Measurements from ENCODE around the gene ADGRG3. TPM values are rescaled to one million over a fixed set of nuclear protein-coding genes. Genes with fewer than 3 reads are reported as not detected.

Gene ADGRG3
- polyA plus RNA-seq, 1 donor (not counting 4 experiments of a cell fraction or from before 2014, with no cell fraction given), result not detected

DNA sequence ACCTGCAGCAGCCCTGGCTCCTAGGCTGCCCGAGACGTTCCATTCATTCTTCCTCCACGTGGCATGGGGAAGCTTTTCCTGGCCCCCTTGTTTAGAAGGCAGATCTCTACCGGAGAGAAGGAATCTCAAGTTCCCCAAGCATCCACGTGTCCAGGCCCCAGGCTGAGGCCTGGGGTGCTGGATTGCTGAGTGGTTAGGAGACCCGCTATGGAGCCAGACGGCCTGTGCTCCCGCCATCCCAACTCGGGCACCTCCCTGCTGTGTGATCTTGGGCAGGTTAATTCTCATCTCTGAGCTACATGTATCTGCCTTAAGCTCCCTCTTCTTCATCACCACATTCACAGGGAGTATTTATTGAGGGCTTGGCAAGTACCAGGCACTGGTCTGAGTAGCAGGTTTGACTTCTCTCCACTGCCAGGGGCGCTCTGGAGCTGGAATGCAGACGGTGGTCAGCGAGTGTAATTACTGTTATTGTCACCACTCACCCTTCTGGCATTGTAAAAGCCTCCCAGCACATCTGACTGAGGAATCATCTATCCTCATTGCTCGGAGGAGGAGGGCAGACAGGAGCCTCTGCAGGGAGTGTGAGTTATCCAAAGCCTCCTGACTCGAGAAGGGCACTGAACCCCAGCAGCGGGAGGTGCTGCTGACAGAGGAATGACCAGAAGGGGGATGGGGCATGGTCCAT lies 40.8 kb upstream of the ADGRG3 start:
- Histone ChIP-seq H2AFZ (ENCODE audit: control insufficient read depth, low read length) (no peak overlapping the region), H3K9ac (ENCODE audit: control insufficient read depth, extremely low read depth, insufficient read depth, low read length) (peak overlapping the region; percentile 49), H4K20me1 (ENCODE audit: control insufficient read depth, extremely low read depth, insufficient read depth, low read length) (peaks cover 7% of the 10 kb centered on the region), H3K9me1 (ENCODE audit: control insufficient read depth, extremely low read depth, insufficient read depth, low read length) (peaks cover 2% of the 10 kb centered on the region), H3K79me2 (ENCODE audit: control insufficient read depth, insufficient read depth, low read length) (peaks cover 40% of the 10 kb centered on the region), H3K4me3 (ENCODE audit: control insufficient read depth in 2 of 3, extremely low read depth in 1 of 3, insufficient read depth in 2 of 3, low read depth in 1 of 3, low read length in 3 of 3) (no peak overlapping the region), H3K27ac (ENCODE audit: control insufficient read depth, insufficient read depth, low read length) (peak overlapping the region; percentile 67), H3K4me1 (ENCODE audit: control insufficient read depth, extremely low read depth, insufficient read depth, low read length) (peaks cover 48% of the 10 kb centered on the region), H3K27me3 (ENCODE audit: control insufficient read depth, extremely low read depth, insufficient read depth, low read length) (no peaks in the 10 kb centered on the region), H3K4me2 (ENCODE audit: control insufficient read depth, extremely low read depth, insufficient read depth, low read depth, low read length) (no peak overlapping the region), H3K9me3 (ENCODE audit: control insufficient read depth, low read depth, low read length) (no peaks in the 10 kb centered on the region), H3K36me3 (ENCODE audit: control insufficient read depth in 2 of 2, extremely low read depth in 1 of 2, insufficient read depth in 2 of 2, low read length in 2 of 2) (peaks cover 4 to 8% of the 10 kb centered on the region in 2 experiments)
- no peak for FAIRE-seq
- TF ChIP-seq EZH2 (IDR thresholded peaks at IDR 0.05; ENCODE audit: low read length), result no peak
- TF ChIP-seq, protein P1, sequence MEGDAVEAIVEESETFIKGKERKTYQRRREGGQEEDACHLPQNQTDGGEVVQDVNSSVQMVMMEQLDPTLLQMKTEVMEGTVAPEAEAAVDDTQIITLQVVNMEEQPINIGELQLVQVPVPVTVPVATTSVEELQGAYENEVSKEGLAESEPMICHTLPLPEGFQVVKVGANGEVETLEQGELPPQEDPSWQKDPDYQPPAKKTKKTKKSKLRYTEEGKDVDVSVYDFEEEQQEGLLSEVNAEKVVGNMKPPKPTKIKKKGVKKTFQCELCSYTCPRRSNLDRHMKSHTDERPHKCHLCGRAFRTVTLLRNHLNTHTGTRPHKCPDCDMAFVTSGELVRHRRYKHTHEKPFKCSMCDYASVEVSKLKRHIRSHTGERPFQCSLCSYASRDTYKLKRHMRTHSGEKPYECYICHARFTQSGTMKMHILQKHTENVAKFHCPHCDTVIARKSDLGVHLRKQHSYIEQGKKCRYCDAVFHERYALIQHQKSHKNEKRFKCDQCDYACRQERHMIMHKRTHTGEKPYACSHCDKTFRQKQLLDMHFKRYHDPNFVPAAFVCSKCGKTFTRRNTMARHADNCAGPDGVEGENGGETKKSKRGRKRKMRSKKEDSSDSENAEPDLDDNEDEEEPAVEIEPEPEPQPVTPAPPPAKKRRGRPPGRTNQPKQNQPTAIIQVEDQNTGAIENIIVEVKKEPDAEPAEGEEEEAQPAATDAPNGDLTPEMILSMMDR (optimal IDR thresholded peaks at IDR 0.05 in 1 of 3, IDR thresholded peaks at IDR 0.05 in 1 of 3, conservative IDR thresholded peaks at IDR 0.05 in 1 of 3; ENCODE audit: extremely low read depth in 1 of 3, insufficient read depth in 2 of 3, low read length in 3 of 3), result peak in 2 of 3 experiments; percentile 11 to 19
- no peak for DNase-seq (ENCODE audit: low read depth, low spot score)
- dilution Hi-C loops (cut with MboI; ENCODE audit: extremely low pct_ligation_motif_present, low sequenced_read_pairs), result no loop called here

DNA sequence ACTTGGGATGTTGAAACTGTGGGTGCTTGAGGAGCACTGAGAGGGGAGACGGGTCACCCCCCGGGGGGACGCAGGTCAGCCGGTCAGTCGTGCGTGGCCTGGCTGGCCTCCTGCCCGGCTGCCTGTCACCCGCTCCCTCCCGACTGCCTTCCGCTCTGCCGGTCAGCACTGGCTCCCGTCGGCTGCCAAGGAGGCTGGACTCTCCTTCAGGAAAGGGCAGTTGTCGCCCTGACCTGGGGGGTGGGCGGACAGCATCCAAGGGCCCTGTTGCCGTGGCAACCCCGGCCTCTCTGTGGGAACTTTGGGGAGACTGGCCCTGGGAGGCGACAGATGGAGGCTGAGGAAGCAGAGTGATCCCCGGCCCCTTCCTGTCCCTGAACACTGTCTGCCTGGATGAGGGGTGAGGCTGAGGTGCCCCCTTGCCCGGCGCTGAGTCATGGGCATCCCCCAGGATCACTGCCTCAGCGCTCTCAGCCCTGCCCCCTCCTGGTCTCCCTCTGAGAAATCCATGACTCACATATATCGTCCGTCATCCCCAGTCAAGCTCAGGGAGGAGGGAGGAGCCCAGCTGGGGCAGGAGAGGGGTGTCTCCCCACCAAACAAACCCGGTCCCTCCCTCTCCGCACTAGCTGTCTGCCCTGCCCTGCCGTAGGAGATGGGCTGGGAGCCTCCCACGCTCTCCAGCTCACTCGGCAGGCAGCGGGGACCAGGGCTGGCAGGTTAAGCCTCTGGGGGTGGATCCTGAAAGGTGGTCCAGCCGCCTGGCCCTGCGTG lies 39.9 kb upstream of the ADGRG3 start, which contains the start of gene ADGRG1:
TSS of gene ADGRG1 (plus strand) at position 623 of the 774 bp plus-strand sequence. CDS start 21,658 bp downstream, outside the sequence.
- Histone ChIP-seq H4K20me1 (ENCODE audit: control insufficient read depth, extremely low read depth, insufficient read depth, low read length) (peaks cover 7% of the 10 kb centered on the region), H3K9me3 (ENCODE audit: control insufficient read depth, low read depth, low read length) (no peaks in the 10 kb centered on the region), H3K27ac (ENCODE audit: control insufficient read depth, insufficient read depth, low read length) (peak within 1 kb of the TSS; percentile 67), H3K4me3 (ENCODE audit: control insufficient read depth in 2 of 3, extremely low read depth in 1 of 3, insufficient read depth in 2 of 3, low read depth in 1 of 3, low read length in 3 of 3) (peak within 1 kb of the TSS in 2 of 3 experiments; percentile 5 to 54), H3K79me2 (ENCODE audit: control insufficient read depth, insufficient read depth, low read length) (peaks cover 34% of the 10 kb centered on the region), H2AFZ (ENCODE audit: control insufficient read depth, low read length) (no peak within 1 kb of the TSS), H3K36me3 (ENCODE audit: control insufficient read depth in 2 of 2, extremely low read depth in 1 of 2, insufficient read depth in 2 of 2, low read length in 2 of 2) (peaks cover 8% of the 10 kb centered on the region in 2 experiments), H3K9me1 (ENCODE audit: control insufficient read depth, extremely low read depth, insufficient read depth, low read length) (peaks cover 2% of the 10 kb centered on the region), H3K4me2 (ENCODE audit: control insufficient read depth, extremely low read depth, insufficient read depth, low read depth, low read length) (peak within 1 kb of the TSS; percentile 89), H3K4me1 (ENCODE audit: control insufficient read depth, extremely low read depth, insufficient read depth, low read length) (peaks cover 39% of the 10 kb centered on the region), H3K27me3 (ENCODE audit: control insufficient read depth, extremely low read depth, insufficient read depth, low read length) (no peaks in the 10 kb centered on the region), H3K9ac (ENCODE audit: control insufficient read depth, extremely low read depth, insufficient read depth, low read length) (peak within 1 kb of the TSS; percentile 67)
- dilution Hi-C loops (cut with MboI; ENCODE audit: extremely low pct_ligation_motif_present, low sequenced_read_pairs), result no loop called here
- TF ChIP-seq, protein P1 (optimal IDR thresholded peaks at IDR 0.05 in 1 of 3, IDR thresholded peaks at IDR 0.05 in 1 of 3, conservative IDR thresholded peaks at IDR 0.05 in 1 of 3; ENCODE audit: extremely low read depth in 1 of 3, insufficient read depth in 2 of 3, low read length in 3 of 3), result peak in 2 of 3 experiments; percentile 14 to 36
- no peak for TF ChIP-seq EZH2 (IDR thresholded peaks at IDR 0.05; ENCODE audit: low read length)
- DNase-seq (ENCODE audit: low read depth, low spot score), result peak; percentile 84
- peak; percentile 88 for FAIRE-seq
